Left ventricle myocardium inferior (tissue), 1 donor: Measurements from ENCODE around the gene KIAA1328. TPM values are rescaled to one million over a fixed set of nuclear protein-coding genes. Genes with fewer than 3 reads are reported as not detected.

Source experiments
- DNase-seq: peaks from one replicate; pipeline ENCODE4 v3.0.0-alpha.2; 2020
- H3K27ac ChIP-seq: fragments of 200-600 bp; replicated peaks from 2 replicates; pipeline ENCODE4 v1.8.0; 2021
- H3K27me3 ChIP-seq: fragments of 200-600 bp; 2 replicates; pipeline ENCODE4 v1.8.0; 2021; ENCODE audit warnings: low read depth
- H3K36me3 ChIP-seq: fragments of 200-600 bp; 2 replicates; pipeline ENCODE4 v1.8.0; 2021
- H3K4me1 ChIP-seq: fragments of 200-600 bp; 2 replicates; pipeline ENCODE4 v1.8.0; 2021
- H3K4me3 ChIP-seq: fragments of 200-600 bp; 2 replicates; pipeline ENCODE4 v1.8.0; 2021; ENCODE audit warnings: mild to moderate bottlenecking, moderate library complexity
- H3K9me3 ChIP-seq: fragments of 200-600 bp; replicated peaks from 2 replicates; pipeline ENCODE4 v1.8.0; 2021
- intact Hi-C: fragments of 100-400 bp; cut with micrococcal nuclease; formaldehyde crosslinking; loops from one replicate; pipeline ENCODE4 v1.11.0; 2022
- total RNA-seq: library from RNA; stranded (reverse); fragmentation: NEBNext Ultra II Directional; extraction: Animal tissue kit (Norgen Biotek cat#: 25700); gene quantifications from one replicate; pipeline ENCODE4 v1.2.1, GENCODE V29; 2021
- TF ChIP-seq, protein P1 (sequence below): fragments of 200-600 bp; IDR thresholded peaks from 2 replicates; pipeline ENCODE4 v1.8.0; 2021; ENCODE audit warnings: antibody characterized with exemption, mild to moderate bottlenecking, borderline replicate concordance
- donor health status: DM: no; HTN: yes; CAD: no; lungs with severe emphysema.

The KIAA1328 gene
- total RNA-seq, 1 donor from 2014 or later = 4.0 TPM

GRCh38 chr18:37249895-37250618 lies 421.1 kb downstream of the KIAA1328 start:
- Histone ChIP-seq H3K27ac (no peak overlapping the region), H3K27me3 (peaks cover 66% of the 10 kb centered on the region), H3K9me3 (no peaks in the 10 kb centered on the region), H3K4me1 (peaks cover 12% of the 10 kb centered on the region), H3K4me3 (no peak overlapping the region), H3K36me3 (no peaks in the 10 kb centered on the region)
- intact Hi-C loops = no loop called here
- TF ChIP-seq, protein P1, sequence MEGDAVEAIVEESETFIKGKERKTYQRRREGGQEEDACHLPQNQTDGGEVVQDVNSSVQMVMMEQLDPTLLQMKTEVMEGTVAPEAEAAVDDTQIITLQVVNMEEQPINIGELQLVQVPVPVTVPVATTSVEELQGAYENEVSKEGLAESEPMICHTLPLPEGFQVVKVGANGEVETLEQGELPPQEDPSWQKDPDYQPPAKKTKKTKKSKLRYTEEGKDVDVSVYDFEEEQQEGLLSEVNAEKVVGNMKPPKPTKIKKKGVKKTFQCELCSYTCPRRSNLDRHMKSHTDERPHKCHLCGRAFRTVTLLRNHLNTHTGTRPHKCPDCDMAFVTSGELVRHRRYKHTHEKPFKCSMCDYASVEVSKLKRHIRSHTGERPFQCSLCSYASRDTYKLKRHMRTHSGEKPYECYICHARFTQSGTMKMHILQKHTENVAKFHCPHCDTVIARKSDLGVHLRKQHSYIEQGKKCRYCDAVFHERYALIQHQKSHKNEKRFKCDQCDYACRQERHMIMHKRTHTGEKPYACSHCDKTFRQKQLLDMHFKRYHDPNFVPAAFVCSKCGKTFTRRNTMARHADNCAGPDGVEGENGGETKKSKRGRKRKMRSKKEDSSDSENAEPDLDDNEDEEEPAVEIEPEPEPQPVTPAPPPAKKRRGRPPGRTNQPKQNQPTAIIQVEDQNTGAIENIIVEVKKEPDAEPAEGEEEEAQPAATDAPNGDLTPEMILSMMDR = no peak
- no peak for DNase-seq

- intact Hi-C loops = no loop called here
- no peak overlapping the region for H3K4me3 ChIP-seq
- peaks cover 12% of the 10 kb centered on the region for H3K4me1 ChIP-seq
- no peak overlapping the region for H3K27ac ChIP-seq
- DNase-seq = no peak
- TF ChIP-seq, protein P1 = no peak
- H3K9me3 ChIP-seq = no peaks in the 10 kb centered on the region
- no peaks in the 10 kb centered on the region for H3K36me3 ChIP-seq
- H3K27me3 ChIP-seq = peaks cover 76% of the 10 kb centered on the region
These were observed 422.8 kb downstream of the KIAA1328 start for GRCh38 chr18:37251679-37252078.

GRCh38 chr18:37252342-37252741 lies 423.4 kb downstream of the KIAA1328 start:
- peaks cover 83% of the 10 kb centered on the region for H3K27me3 ChIP-seq

DNA sequence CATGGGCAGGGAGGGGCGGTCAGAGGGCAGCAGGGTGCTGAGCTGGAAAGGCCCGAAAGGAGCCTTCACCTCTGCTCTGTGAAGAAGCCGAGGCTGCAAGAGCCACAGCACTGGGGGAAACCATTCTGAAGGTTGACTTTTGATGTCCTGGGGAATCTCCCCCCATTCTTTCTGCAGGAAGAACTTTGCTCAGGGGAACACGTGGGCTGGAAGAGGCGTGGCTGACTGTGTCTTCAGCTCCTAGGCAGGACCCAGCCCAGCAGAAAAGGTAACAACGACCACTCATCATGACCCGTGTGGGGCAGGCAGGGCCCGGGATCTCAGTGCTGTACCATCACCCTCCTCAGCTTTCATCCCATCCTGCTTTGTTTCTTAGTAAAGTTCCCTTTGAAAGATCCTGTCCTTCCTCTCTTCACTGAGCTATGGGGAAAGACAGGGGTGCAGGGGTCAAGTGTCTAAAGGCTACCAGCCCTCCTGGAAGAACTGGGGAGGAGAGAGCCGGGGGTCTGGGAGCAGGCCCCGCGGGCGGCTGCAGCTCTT lies 424.0 kb downstream of the KIAA1328 start:
- intact Hi-C loops = no loop called here
- Histone ChIP-seq H3K4me3 (no peak overlapping the region), H3K4me1 (peaks cover 12% of the 10 kb centered on the region), H3K36me3 (no peaks in the 10 kb centered on the region), H3K27me3 (peaks cover 88% of the 10 kb centered on the region), H3K27ac (no peak overlapping the region), H3K9me3 (no peaks in the 10 kb centered on the region)
- no peak for DNase-seq
- TF ChIP-seq, protein P1 = no peak

More at GRCh38 chr18:37252342-37252741, 423.4 kb downstream of the KIAA1328 start:
- TF ChIP-seq, protein P1 = no peak
- no peak for DNase-seq
- intact Hi-C loops = no loop called here
- Histone ChIP-seq H3K4me1 (peaks cover 12% of the 10 kb centered on the region), H3K9me3 (no peaks in the 10 kb centered on the region), H3K36me3 (no peaks in the 10 kb centered on the region), H3K27ac (no peak overlapping the region), H3K4me3 (no peak overlapping the region)

DNA sequence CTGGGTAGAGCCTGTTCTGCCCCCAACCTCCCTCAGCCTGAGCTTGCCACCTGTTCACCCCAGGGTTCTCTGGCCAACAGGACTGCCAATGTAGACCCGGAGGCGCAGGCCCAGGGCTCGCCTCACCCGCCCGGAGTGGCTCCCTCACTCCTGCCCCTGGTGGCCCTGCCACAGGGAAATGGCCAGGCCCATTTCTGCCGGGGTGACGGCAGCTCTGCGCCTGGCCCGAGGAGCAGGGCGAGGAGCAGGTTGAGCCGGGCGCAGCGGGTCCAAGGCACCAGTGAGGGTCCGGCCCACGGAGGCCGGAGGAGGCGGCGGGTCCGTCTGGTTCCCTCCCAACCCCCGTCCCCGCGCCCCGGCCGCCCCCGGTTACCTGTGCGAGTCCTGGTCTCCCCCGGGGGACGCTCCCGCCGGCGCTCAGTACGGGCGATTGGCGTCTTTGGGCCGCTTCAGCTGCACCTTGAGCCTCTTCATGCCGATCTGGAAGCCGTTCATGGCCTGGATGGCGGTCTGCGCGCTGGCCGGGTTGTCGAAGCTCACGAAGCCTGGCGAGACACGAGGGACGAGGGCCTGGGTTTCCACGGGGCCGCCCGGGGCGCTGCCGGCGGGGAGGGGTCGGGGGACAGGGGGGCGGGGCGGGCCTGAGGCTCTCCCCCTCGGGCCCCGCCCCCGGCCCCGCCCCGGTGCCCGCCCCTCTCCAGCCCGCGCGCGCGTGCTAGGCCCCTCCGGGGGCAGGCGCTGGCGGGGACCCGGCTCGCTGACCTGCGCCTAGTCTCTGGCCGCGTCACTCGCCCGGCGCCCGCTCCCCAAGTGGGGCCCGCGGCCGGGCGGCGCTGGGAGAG lies 424.7 kb downstream of the KIAA1328 start:
- intact Hi-C loops = no loop called here
- H3K4me1 ChIP-seq = peaks cover 12% of the 10 kb centered on the region
- H3K27me3 ChIP-seq = peaks cover 95% of the 10 kb centered on the region
- H3K9me3 ChIP-seq = no peaks in the 10 kb centered on the region
- DNase-seq = no peak
- peak overlapping the region; percentile 66 for H3K4me3 ChIP-seq
- TF ChIP-seq, protein P1 = no peak
- no peak overlapping the region for H3K27ac ChIP-seq
- H3K36me3 ChIP-seq = no peaks in the 10 kb centered on the region
